ENCODE measurements around the gene ITLN1.
A peak's percentile ranks its signal among the peaks of the same experiment; 100 is the strongest.

The ITLN1 gene

DNA sequence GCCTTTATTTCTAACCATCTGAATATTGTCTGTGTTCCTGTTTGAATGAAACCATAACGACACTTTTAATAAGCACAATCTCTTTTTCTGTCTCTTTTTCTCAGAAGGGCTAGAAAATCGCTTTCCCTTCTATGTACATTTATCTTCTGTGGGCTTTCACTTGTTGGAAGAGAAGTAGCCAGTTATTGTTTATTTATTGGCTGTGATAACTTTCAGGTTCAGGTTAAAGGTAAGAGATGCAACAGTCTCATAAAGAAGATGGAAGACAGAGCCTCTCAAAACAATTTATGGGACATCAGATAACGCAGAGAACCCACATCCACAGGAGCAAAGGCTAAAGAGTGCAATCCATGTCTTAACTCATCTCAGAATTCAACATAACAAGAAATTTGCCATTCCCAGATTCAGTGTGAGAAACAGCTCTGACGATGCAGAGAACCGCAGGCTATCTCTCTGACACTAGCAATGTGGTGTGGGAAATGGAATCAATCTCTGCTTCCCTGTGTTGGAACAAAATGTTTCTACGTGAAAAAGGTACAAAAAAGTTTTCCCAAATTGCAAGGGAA lies 18.2 kb downstream of the ITLN1 start:
- TF ChIP-seq, protein P1, sequence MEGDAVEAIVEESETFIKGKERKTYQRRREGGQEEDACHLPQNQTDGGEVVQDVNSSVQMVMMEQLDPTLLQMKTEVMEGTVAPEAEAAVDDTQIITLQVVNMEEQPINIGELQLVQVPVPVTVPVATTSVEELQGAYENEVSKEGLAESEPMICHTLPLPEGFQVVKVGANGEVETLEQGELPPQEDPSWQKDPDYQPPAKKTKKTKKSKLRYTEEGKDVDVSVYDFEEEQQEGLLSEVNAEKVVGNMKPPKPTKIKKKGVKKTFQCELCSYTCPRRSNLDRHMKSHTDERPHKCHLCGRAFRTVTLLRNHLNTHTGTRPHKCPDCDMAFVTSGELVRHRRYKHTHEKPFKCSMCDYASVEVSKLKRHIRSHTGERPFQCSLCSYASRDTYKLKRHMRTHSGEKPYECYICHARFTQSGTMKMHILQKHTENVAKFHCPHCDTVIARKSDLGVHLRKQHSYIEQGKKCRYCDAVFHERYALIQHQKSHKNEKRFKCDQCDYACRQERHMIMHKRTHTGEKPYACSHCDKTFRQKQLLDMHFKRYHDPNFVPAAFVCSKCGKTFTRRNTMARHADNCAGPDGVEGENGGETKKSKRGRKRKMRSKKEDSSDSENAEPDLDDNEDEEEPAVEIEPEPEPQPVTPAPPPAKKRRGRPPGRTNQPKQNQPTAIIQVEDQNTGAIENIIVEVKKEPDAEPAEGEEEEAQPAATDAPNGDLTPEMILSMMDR (IDR thresholded peaks at IDR 0.05): no peak
- DNase-seq (ENCODE audit: low spot score): no peak
- Histone ChIP-seq H3K4me3 (no peak overlapping the region), H3K27ac (no peak overlapping the region)

DNA sequence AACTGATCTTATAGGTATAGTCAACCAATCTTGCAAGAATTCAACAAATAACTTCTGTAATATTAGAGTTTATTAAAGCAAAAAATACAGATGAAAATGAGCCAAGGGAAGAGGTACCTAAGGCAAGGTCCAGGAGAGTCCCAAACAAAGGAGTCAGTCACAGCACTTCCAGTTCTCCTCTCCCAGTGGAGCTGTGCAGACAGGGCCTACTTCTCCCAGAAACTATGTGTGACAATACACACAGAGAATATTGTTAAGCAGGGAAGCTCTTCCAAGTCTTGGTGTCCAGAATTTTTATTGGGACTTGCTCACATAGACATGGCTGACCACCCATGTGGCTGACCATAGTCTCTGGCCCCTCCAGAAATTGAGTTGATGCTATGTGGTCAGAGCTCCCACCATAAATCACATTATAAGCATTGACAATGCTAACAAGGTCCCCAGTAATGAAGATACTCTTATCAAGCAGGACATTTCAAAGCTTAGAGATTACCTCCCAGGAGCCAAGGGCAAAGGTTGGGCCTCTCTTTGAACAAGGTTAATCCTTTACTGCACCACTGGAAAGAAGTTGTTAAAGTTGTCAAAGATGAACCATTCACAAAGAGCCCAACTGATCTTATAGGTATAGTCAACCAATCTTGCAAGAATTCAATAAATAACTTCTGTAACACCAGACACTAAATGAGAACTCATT lies 18.8 kb downstream of the ITLN1 start:
- no peak overlapping the region for H3K27ac ChIP-seq
- TF ChIP-seq, protein P1 (IDR thresholded peaks at IDR 0.05): no peak
- H3K4me3 ChIP-seq: no peak overlapping the region
- no peak for DNase-seq (ENCODE audit: low spot score)

DNA sequence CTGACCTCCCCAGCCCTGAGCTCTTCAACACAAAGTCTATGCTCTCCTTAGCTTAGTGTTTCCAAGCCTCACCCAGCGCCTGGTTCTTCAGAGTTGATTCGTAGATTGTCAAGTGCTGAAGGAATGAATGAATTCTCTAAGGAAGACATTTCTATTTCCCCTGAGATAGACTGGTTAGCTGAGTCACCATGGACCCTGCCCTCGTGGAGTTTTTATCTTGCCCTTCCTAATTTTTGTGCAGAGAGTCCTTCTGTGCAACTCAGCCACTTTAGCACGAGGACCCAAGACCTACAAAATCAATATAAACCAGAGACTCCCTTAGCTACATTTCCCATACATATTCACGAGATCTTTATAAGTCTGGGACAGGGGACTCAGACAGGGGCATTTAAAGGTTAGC lies 19.6 kb downstream of the ITLN1 start:
- TF ChIP-seq, protein P1 (IDR thresholded peaks at IDR 0.05): no peak
- DNase-seq (ENCODE audit: low spot score): no peak
- Histone ChIP-seq H3K27ac (no peak overlapping the region), H3K4me3 (no peak overlapping the region)

DNA sequence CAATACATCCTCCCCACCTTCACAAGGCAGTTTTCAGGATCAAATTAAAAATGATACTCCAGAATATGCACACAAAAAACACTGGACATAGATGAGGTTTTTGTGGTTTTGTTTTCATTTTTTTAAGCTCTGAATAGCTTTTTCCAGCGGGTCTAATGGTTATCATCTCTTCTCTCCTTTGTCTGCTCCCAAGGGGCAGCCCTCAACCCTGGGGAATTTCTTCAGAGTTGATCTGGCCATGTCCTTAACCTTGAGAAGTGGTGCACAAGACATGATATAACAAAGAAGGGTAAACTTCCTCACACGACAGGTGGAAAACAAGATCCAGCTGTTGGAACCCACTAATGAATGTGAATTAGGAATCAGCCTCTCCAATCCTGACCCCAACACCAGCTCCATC lies 20.8 kb downstream of the ITLN1 start:
- TF ChIP-seq, protein P1 (IDR thresholded peaks at IDR 0.05): no peak
- no peak for DNase-seq (ENCODE audit: low spot score)

DNA sequence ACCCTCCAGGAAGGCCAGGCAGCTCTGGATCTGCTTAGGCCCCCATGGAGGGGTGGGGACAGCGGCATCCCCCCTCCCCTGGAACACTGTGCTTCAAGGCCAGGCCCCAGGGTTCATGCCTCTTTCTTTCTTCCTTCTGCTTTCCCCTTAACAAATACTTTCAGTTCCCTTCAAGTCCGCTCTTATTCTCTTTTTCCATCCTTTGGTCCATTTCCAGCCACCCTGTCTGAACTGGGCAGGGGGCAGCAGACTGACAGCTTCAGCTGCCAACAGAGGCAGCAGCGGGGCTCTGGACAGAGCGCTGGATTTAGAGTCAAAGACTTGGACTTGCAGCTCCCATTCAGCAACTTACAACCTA lies 21.2 kb downstream of the ITLN1 start:
- no peak overlapping the region for H3K4me3 ChIP-seq
- H3K27ac ChIP-seq: no peak overlapping the region
- TF ChIP-seq, protein P1 (IDR thresholded peaks at IDR 0.05): no peak
- no peak for DNase-seq (ENCODE audit: low spot score)

More for the DNA sequence above, 20.8 kb downstream of the ITLN1 start:
- H3K4me3 ChIP-seq: no peak overlapping the region
- peak overlapping the region in 1 of 2 donors; percentile 22 for H3K27ac ChIP-seq

DNA sequence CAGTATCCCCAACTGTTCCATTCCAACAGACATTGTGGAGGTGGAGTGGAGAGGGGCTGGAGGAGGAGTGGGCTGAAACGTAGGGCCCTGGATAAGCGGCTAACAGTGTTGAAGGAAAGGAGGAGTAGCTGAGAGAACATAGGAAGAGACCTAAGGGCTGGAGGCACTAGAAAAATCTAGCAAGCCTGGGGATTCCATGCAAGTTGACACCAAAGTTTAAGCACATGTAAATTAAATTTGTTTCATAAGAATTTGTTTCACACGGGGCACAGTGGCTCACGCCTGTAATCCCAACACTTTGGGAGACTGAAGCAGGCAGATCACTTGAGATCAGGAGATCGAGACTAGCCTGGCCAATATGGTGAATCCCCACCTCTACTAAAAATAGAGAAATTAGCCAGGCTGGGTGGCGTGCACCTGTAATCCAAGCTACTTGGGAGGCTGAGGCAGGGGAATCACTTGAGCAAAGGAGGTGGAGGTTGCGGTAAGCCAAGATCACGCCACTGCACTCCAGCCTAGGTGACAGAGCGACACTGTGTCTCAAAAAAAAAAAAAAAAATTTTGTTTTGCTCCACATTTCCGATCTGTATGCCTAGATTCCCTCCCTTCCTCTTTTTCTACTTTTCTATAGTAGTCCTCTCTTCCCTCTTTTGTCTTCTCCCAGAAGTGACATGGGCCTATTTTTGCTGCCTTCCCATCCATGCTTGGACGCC lies 21.8 kb downstream of the ITLN1 start:
- TF ChIP-seq, protein P1 (IDR thresholded peaks at IDR 0.05): no peak
- H3K4me3 ChIP-seq: no peak overlapping the region
- DNase-seq (ENCODE audit: low spot score): no peak
- peak overlapping the region in 1 of 2 donors; percentile 62 for H3K27ac ChIP-seq
